ENCODE measurements around the gene CACNA2D3. TPM values are rescaled to one million over a fixed set of nuclear protein-coding genes. Genes with fewer than 3 reads are reported as not detected.

CACNA2D3 gene
- total RNA-seq, 1 donor from 2014 or later: 0.70 TPM

DNA sequence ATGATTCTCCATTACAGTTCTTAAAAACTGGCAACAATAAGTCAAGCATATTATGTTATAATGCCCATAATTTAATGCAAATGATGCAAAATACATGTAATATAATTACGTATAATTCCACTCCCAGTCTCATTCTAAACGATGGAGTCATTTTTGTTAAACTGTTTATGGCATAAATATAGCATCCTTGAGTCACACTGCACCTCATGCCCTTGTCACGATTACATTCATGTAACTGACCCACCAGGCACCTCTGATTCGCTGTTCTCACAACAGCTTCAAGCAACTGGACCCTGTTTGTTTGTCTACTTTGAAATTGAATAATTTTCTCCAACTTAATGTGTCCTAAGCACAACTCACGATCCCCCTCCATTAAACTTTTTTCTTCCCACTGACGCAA, 953.5 kb downstream of the CACNA2D3 start:
- Histone ChIP-seq H2AFZ (ENCODE audit: low read depth, low read length) (no peak overlapping the region), H3K4me2 (ENCODE audit: low read length) (no peak overlapping the region), H4K20me1 (ENCODE audit: insufficient read depth, low read length) (no peaks in the 10 kb centered on the region), H3K36me3 (ENCODE audit: insufficient read depth, low read length) (no peaks in the 10 kb centered on the region), H3K9me3 (ENCODE audit: insufficient read depth, low read depth, low read length) (no peaks in the 10 kb centered on the region), H3K4me3 (ENCODE audit: insufficient read depth, low read depth, low read length) (no peak overlapping the region), H3K79me2 (ENCODE audit: insufficient read depth, low read length) (no peaks in the 10 kb centered on the region), H3K27me3 (ENCODE audit: insufficient read depth, low read length) (no peaks in the 10 kb centered on the region), H3K27ac (ENCODE audit: low read depth, low read length) (no peak overlapping the region), H3K9ac (ENCODE audit: low read length) (no peak overlapping the region), H3K4me1 (ENCODE audit: insufficient read depth, low read length) (no peaks in the 10 kb centered on the region)
- Mint-ChIP-seq H3K36me3 (ENCODE audit: low read depth, unreplicated experiment) (no peaks in the 10 kb centered on the region), H3K27ac (ENCODE audit: unreplicated experiment) (no peak overlapping the region), H3K4me3 (ENCODE audit: unreplicated experiment) (no peak overlapping the region), H3K4me1 (ENCODE audit: low read depth, unreplicated experiment) (no peaks in the 10 kb centered on the region), H3K9me3 (ENCODE audit: unreplicated experiment) (no peaks in the 10 kb centered on the region), H3K27me3 (ENCODE audit: low read depth, unreplicated experiment) (peaks cover 12% of the 10 kb centered on the region)
- TF ChIP-seq EZH2 (IDR thresholded peaks at IDR 0.05; ENCODE audit: insufficient read depth, low read length): no peak
- TF ChIP-seq, protein P1, sequence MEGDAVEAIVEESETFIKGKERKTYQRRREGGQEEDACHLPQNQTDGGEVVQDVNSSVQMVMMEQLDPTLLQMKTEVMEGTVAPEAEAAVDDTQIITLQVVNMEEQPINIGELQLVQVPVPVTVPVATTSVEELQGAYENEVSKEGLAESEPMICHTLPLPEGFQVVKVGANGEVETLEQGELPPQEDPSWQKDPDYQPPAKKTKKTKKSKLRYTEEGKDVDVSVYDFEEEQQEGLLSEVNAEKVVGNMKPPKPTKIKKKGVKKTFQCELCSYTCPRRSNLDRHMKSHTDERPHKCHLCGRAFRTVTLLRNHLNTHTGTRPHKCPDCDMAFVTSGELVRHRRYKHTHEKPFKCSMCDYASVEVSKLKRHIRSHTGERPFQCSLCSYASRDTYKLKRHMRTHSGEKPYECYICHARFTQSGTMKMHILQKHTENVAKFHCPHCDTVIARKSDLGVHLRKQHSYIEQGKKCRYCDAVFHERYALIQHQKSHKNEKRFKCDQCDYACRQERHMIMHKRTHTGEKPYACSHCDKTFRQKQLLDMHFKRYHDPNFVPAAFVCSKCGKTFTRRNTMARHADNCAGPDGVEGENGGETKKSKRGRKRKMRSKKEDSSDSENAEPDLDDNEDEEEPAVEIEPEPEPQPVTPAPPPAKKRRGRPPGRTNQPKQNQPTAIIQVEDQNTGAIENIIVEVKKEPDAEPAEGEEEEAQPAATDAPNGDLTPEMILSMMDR (IDR thresholded peaks at IDR 0.05; ENCODE audit: insufficient read depth, low read depth, low read length): no peak
- DNase-seq (ENCODE audit: low read depth): no peak
- no peak for FAIRE-seq

DNA sequence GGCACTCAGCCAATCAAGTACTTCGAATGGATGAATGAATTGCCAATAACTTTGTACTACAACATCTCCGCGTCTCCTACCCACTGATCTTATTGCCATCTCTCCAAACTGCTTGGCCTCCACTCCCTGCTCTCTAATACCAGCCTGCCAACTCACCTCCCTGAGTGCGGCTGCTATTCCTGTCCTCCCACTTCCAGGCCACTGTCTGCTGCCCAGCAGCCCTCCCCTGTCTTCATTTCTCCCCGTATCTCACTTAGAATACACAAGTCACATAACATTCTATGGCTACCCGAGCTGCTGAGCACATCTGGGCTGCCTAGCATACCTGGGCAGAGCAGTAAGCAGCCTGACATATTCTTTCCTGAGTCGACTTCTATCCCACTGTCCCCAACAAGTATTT, 955.4 kb downstream of the CACNA2D3 start:
- Mint-ChIP-seq H3K9me3 (ENCODE audit: unreplicated experiment) (no peaks in the 10 kb centered on the region), H3K4me1 (ENCODE audit: low read depth, unreplicated experiment) (no peaks in the 10 kb centered on the region), H3K27me3 (ENCODE audit: low read depth, unreplicated experiment) (peaks cover 12% of the 10 kb centered on the region), H3K36me3 (ENCODE audit: low read depth, unreplicated experiment) (no peaks in the 10 kb centered on the region), H3K27ac (ENCODE audit: unreplicated experiment) (no peak overlapping the region), H3K4me3 (ENCODE audit: unreplicated experiment) (no peak overlapping the region)
- TF ChIP-seq, protein P1 (IDR thresholded peaks at IDR 0.05; ENCODE audit: insufficient read depth, low read depth, low read length): no peak
- TF ChIP-seq EZH2 (IDR thresholded peaks at IDR 0.05; ENCODE audit: insufficient read depth, low read length): no peak
- Histone ChIP-seq H3K9me3 (ENCODE audit: insufficient read depth, low read depth, low read length) (no peaks in the 10 kb centered on the region), H3K36me3 (ENCODE audit: insufficient read depth, low read length) (no peaks in the 10 kb centered on the region), H3K4me1 (ENCODE audit: insufficient read depth, low read length) (no peaks in the 10 kb centered on the region), H4K20me1 (ENCODE audit: insufficient read depth, low read length) (no peaks in the 10 kb centered on the region), H3K79me2 (ENCODE audit: insufficient read depth, low read length) (no peaks in the 10 kb centered on the region), H3K4me3 (ENCODE audit: insufficient read depth, low read depth, low read length) (no peak overlapping the region), H3K27me3 (ENCODE audit: insufficient read depth, low read length) (no peaks in the 10 kb centered on the region), H2AFZ (ENCODE audit: low read depth, low read length) (no peak overlapping the region), H3K27ac (ENCODE audit: low read depth, low read length) (no peak overlapping the region), H3K9ac (ENCODE audit: low read length) (no peak overlapping the region), H3K4me2 (ENCODE audit: low read length) (no peak overlapping the region)
- DNase-seq (ENCODE audit: low read depth) (no peak), FAIRE-seq (no peak)

DNA sequence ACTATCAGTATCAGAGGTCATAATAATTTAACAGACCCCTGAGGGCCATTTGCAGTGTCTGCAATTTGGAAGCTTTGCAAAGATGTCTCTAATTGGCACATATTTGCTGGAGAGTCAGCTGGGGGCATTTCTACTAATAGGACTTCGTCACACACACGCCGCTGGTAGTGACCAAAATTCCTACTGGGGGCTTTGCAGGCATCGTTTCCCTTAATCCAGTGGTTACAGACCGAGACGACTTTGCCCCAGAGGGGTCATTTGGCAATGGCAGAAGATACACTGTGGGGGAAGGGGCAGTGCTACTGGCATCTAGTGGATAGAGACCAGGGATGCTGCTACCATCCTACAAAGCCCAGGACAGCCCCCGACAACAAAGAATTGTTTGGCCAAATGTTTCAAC, 956.5 kb downstream of the CACNA2D3 start:
- Histone ChIP-seq H3K79me2 (ENCODE audit: insufficient read depth, low read length) (no peaks in the 10 kb centered on the region), H2AFZ (ENCODE audit: low read depth, low read length) (no peak overlapping the region), H4K20me1 (ENCODE audit: insufficient read depth, low read length) (no peaks in the 10 kb centered on the region), H3K27me3 (ENCODE audit: insufficient read depth, low read length) (no peaks in the 10 kb centered on the region), H3K9me3 (ENCODE audit: insufficient read depth, low read depth, low read length) (no peaks in the 10 kb centered on the region), H3K36me3 (ENCODE audit: insufficient read depth, low read length) (no peaks in the 10 kb centered on the region), H3K4me3 (ENCODE audit: insufficient read depth, low read depth, low read length) (no peak overlapping the region), H3K9ac (ENCODE audit: low read length) (no peak overlapping the region), H3K4me2 (ENCODE audit: low read length) (no peak overlapping the region), H3K27ac (ENCODE audit: low read depth, low read length) (no peak overlapping the region), H3K4me1 (ENCODE audit: insufficient read depth, low read length) (no peaks in the 10 kb centered on the region)
- no peak for DNase-seq (ENCODE audit: low read depth)
- H3K4me1 Mint-ChIP-seq (ENCODE audit: low read depth, unreplicated experiment): no peaks in the 10 kb centered on the region
- no peak overlapping the region for H3K27ac Mint-ChIP-seq (ENCODE audit: unreplicated experiment)
- TF ChIP-seq, protein P1 (IDR thresholded peaks at IDR 0.05; ENCODE audit: insufficient read depth, low read depth, low read length): no peak
- TF ChIP-seq EZH2 (IDR thresholded peaks at IDR 0.05; ENCODE audit: insufficient read depth, low read length): no peak
- no peaks in the 10 kb centered on the region for H3K9me3 Mint-ChIP-seq (ENCODE audit: unreplicated experiment)
- H3K36me3 Mint-ChIP-seq (ENCODE audit: low read depth, unreplicated experiment): no peaks in the 10 kb centered on the region
- no peak overlapping the region for H3K4me3 Mint-ChIP-seq (ENCODE audit: unreplicated experiment)
- no peak for FAIRE-seq
- peaks cover 6% of the 10 kb centered on the region for H3K27me3 Mint-ChIP-seq (ENCODE audit: low read depth, unreplicated experiment)
